A549 treated with CpdA at 1 μM for 4 hours (cell line): Measurements from ENCODE around the gene S100PBP. TPM values are rescaled to one million over a fixed set of nuclear protein-coding genes. Genes with fewer than 3 reads are reported as not detected.

Experiments
- total RNA-seq: library from RNA; stranded (reverse); fragments of 200-300 nt; extraction: Qiagen RNA extraction; gene quantifications from 5 replicates; pipeline ENCODE4 v1.2.3, GENCODE V29; 2022; ENCODE audit warnings: low read depth

Gene S100PBP
- 14.1 to 15.8 TPM (median 15.2 TPM) in 5 replicates for total RNA-seq

DNA sequence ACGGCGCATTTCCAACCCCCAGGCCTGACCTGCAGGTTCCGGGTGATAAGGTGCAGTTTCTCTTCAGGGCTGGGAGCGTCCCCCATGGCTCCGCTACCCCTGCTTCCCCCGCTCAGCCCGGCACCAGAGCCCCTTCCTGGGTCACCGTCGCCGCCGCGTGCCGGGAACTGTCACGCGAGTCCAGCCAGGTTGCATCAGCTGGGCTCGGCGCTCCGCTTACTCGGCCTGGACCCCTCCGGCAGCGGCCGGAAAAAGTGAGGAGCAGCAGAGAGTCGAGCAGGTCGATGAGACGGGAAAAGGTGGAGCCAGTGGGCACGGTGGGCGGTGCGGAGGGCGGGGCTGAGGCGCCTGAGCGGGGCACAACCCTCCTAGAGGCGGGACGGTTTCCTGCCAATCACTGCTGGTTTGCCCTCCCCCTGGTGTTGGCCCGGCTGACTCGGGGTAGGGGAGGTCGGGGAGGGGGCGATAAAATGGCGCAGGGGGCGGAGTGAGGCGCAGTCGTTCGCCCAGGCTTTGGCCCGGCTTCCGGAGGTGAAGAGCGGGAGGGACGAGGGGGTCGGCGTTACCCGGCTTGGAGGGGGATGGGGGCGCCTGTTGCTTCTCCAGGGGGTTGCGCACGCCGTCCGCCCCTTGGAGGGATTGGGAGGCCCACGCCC lies at the start of gene S100PBP, which contains the start of gene YARS1:
Gene S100PBP, plus strand, starts transcription at position 495 of the 656 bp plus-strand sequence. CDS start 8,447 bp downstream, outside the sequence.
Gene YARS1, minus strand, starts transcription at position 200 of the 656 bp plus-strand sequence. Its CDS starts 114 bp downstream, at position 86.

GRCh38 chr1:32870615-32871363 lies 53.3 kb downstream of the S100PBP start, which contains the start of gene FNDC5:
Gene FNDC5, minus strand, starts transcription at chr1:32870912.

GRCh38 chr1:32886004-32886827 lies 68.8 kb downstream of the S100PBP start, which contains the start of gene HPCA:
Gene HPCA, plus strand, starts transcription at chr1:32886491. Its CDS starts 2,408 bp downstream, at chr1:32888899.

GRCh38 chr1:32900956-32901822 lies 83.7 kb downstream of the S100PBP start, which contains the start of gene TMEM54:
Gene TMEM54, minus strand, starts transcription at chr1:32901389. Its CDS starts 151 bp downstream, at chr1:32901238.

Other genes with a start within 250 kb of the S100PBP start
- 37.5 to 53.6 TPM (median 40.1 TPM) in 5 replicates for gene ZBTB8OS, start 167.1 kb upstream of the S100PBP start, total RNA-seq
- gene RBBP4, start 166.4 kb upstream of the S100PBP start, total RNA-seq = 77.2 to 96.8 TPM (median 83.4 TPM) in 5 replicates
- 7.7 to 16.2 TPM (median 10.3 TPM) in 5 replicates for gene SYNC, start 114.9 kb upstream of the S100PBP start, total RNA-seq
- 67.1 to 102 TPM (median 75.5 TPM) in 5 replicates for gene YARS1, start 295 bp upstream of the S100PBP start, total RNA-seq
- gene FNDC5, start 53.3 kb downstream of the S100PBP start, total RNA-seq = 0.47 to 0.71 TPM (median 0.54 TPM) in 5 replicates
- 0.22 to 0.51 TPM (median 0.28 TPM) in 5 replicates for gene HPCA, start 68.8 kb downstream of the S100PBP start, total RNA-seq
- gene TMEM54, start 83.7 kb downstream of the S100PBP start, total RNA-seq = 24.1 to 45.7 TPM (median 44.5 TPM) in 5 replicates
- gene RNF19B, start 147.2 kb downstream of the S100PBP start, total RNA-seq = 22.4 to 25.0 TPM (median 23.7 TPM) in 5 replicates
- gene AK2, start 219.2 kb downstream of the S100PBP start, total RNA-seq = 141 to 178 TPM (median 155 TPM) in 5 replicates